Measurements from ENCODE around the gene CNOT11.

The CNOT11 gene

GRCh38 chr2:101282980-101283379 is 30.3 kb downstream of the CNOT11 start:
- DNase-seq: no peak

- no peak for DNase-seq
Measured at GRCh38 chr2:101286684-101287083, 34.0 kb downstream of the CNOT11 start.

- no peak for DNase-seq
Measured at GRCh38 chr2:101287303-101287702, 34.6 kb downstream of the CNOT11 start.

DNA sequence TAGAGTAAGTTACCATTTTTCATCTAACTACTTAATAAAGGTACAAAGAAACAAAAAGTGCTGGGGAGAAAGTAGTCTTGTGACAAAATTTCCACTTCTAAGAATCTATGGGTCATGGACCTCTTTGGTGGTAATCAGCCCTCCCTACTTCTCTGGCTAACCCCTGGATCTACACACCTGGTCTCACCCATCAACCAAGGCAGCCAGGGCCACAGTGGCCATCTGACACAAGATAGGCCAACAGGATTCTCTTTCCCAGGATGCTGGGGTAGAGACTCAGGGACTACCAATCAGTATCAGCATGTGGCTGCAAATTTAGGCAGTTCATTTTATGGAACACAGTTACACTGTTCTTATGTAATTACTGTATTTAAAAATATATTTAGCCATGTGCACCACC is 38.0 kb downstream of the CNOT11 start:
- DNase-seq: no peak

GRCh38 chr2:101291973-101292372 is 39.3 kb downstream of the CNOT11 start:
- DNase-seq: no peak

GRCh38 chr2:101293544-101293943 is 40.9 kb downstream of the CNOT11 start:
- no peak for DNase-seq

DNA sequence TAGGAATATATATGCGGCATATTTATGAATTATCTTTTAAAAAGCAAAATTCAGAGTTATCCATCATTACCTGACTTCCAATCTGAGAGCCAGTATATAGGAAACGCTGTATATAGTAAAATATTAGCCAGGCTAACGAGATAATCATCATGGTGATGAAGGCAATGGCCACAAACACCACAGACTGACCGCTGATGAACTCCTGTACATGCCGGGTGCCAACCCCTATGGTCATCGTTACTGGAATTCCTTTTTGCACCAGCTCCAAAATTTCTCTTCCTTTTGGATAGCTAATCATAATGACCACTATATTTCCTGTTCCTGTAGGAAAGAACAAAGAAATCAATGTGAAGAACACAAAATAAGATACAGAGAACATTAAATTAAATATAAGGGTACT is 42.2 kb downstream of the CNOT11 start:
- DNase-seq: no peak

DNA sequence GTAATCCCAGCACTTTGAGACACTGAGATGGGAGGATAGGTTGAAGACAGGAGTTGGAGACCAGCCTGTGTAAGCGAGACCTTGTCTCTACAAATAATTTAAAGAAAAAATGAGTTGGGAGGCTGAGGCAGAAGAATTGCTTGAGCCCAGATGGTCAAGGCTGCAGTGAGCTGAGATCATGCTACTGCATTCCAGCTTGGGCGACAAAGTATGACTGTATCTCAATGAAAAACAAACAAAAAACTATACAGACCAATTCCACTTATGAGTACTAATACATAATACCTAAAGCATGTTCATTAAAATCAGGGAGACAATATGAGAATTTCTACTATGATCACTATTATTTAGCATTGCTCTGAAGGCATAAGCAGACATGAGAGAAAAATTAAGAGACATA is 43.2 kb downstream of the CNOT11 start:
- DNase-seq: no peak

DNA sequence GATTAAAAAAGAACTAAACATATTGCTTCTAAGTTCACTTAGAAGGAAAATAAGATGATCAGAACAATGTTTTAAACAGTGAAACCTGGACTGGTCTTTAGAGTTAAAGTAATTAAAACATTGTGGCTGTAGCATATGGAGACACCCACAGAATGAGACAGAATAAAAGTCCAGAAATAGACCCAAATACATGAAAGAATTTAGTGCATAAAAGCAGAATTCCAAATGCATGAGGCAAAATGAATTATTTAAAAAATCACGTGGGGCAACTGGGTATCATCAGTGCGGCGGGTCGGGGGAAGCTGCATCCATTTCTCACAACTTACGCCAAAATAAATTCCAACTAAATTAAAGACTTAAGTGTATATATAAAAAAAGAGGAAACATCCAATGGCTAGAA is 43.7 kb downstream of the CNOT11 start:
- no peak for DNase-seq

DNA sequence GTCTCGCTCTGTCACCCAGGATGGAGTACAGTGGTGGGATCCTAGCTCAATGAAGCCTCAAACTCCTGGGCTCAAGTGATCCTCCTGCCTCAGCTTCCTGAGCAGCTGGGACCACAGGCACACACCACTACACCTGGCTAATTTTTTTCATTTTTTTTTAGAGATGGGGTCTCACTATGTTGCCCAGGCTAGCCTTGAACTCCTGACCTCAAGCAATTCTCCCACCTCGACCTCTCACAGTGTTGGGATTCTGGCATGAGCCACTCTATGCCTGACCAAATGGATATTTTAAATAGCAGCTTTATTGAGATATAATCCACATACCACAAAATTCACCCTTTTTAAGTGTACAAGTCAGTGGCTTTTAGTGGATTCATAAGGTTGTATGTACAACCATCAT is 44.7 kb downstream of the CNOT11 start:
- no peak for DNase-seq

- DNase-seq: no peak
Measured at GRCh38 chr2:101299604-101300003, 46.9 kb downstream of the CNOT11 start.

GRCh38 chr2:101300164-101300563 is 47.5 kb downstream of the CNOT11 start:
- DNase-seq: no peak

GRCh38 chr2:101300836-101301235 is 48.1 kb downstream of the CNOT11 start:
- DNase-seq: no peak

GRCh38 chr2:101302016-101302415 is 49.3 kb downstream of the CNOT11 start:
- no peak for DNase-seq

DNA sequence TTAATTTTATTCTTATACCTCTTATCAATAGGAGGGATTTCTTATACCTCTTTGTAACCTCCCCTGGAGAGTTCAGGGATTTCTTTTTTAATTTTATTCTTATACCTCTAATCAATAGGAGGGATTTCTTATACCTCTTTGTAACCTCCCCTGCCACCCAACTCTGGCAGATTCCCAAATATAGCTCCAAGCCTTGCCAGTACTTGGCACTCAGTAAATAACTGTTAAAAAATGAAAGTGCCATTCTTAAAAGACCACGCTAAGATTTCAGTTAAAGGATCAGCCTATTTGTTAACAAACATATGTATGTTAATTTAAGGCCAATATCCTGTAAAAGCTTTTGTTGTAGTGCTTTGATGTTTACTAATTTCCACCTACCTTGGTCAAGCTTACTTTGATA is 51.0 kb downstream of the CNOT11 start:
- no peak for DNase-seq

DNA sequence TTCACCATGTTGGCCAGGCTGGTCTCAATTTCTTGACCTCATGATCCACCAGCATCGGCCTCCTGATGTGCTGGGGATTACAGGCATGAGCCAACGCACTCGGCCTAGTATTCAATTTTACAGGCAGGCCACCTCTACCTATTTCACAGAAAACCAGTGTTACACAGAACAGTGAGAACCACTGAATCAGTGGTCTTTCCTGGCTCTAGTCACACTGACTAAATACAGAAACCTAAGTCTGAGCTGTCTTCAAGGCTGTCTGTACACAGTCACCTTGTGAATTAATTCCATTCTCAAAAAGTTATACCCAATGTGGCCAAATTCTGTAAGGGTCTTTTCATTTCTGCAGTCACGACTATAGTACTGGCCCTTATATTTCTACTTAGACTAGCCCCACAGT is 52.3 kb downstream of the CNOT11 start:
- DNase-seq: no peak

DNA sequence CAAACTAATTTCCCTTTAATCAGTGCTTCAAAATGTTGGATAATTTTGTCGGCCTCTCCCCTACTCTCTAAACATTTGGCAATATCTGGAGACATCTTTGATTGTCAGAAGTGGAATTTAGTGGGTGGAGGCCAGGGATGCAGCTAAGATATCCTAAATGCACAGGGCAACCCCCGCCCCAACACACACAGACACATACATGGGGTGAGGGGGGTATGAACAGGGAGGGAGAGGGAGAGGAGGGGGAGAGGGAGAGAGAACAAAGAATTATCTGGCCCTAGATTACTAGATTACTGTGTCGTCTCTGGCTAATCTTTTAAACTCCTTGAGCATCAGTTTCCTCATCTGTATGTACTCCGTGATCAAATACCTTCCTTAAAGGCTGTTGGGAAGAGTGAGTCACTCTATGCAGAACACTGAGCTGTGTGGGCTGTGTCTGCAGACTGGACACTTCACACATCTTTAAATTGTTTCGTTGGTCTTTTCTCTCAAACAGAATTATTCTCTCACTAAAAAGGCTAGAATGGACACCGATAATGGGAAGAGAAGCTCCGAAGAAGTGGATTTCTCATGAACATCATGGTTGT is 52.9 kb downstream of the CNOT11 start:
- DNase-seq: no peak

DNA sequence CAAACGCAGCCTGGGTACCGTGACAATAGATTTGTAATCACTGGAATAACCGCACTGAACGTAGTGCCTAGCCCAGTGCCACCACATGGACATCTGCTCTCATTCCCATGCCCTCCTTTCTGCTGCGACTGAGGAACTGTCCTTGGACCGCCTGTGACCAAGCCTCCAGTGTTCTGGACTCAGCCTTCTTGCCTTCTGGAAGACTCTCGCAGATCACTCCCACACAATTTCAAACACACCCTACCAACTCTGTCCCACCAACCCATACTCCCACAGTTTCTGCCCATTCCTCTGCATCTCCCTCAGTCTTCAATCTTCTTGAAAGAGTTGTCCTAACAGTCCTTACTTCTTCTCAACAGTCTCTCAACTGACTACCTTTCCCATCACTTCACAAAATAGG is 53.7 kb downstream of the CNOT11 start:
- no peak for DNase-seq

DNA sequence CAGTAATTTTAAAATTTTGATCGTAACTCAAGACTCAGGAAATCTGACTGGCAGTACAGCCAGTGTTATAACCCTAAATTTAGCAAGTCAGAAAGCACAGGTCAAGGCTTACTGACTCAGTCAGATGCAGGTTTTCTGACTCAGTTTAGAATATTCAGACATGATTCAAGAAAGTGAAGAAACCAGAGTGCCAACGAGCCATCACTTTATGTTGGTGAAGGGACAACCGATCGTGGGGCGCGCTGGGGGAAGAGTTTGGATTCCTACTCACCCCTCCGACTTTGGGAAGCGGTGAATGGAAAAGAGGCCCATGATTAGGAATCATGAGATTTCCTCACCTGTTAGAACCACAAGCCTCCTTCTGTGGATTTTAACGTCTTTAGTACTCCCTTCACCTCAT is 54.8 kb downstream of the CNOT11 start:
- no peak for DNase-seq

- DNase-seq: no peak
Measured at GRCh38 chr2:101307950-101308431, 55.3 kb downstream of the CNOT11 start.

- peak; percentile 94 for DNase-seq
Measured at GRCh38 chr2:101308432-101309210, 55.9 kb downstream of the CNOT11 start, which contains the start of gene RNF149. Gene RNF149 (minus strand): TSS chr2:101308701. CDS start chr2:101308588, 113 bp downstream.

- DNase-seq: no peak
Measured at GRCh38 chr2:101310090-101310833, 57.6 kb downstream of the CNOT11 start.

DNA sequence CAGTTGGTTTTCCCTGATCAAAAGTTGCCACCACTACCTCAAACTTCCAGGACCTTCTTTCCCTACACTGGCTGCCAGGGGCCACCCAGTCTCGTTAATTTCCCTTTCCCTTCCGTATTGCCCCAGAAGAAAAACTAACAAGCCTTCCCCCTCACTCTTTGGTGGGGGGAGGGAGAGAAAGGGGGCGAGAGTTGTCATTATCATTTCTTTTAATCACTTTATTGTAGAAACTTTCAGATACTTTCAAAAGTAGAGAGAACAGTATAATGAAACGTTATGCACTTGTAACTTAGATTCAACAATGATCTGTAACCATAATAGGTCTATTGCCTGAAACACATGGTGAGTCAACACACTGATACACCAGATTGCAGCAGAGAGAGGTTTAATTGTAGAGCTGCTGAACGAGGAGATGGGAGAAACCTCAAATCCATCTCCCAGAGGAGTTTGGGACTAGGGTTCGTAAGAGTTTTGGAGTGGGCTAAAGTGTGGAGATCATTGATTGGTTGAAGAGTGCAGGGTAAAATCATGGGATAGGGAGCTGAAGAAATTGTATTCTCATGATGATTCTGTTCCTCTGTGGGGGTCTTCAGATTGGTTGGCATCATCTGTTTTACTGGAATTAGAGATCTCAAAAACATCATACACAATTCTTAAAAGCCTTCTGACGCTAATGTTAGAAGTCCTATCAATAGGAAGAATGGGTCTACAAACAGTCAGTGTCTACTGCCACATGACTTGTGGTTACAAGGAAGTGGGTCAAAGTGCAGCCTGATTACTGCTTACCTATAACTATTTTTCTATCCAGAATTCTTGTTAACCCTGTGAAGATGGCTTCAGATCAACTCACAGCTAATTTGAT is 58.4 kb downstream of the CNOT11 start:
- no peak for DNase-seq
